GM18526 (cell line): ENCODE measurements around the gene MYO18B.

Experiments used
- POLR2A ChIP-seq: IDR thresholded peaks from 3 replicates; pipeline ENCODE4 v1.6.1; 2011; ENCODE audit not compliant: insufficient read length; ENCODE audit errors: extremely low read depth

Gene MYO18B

DNA sequence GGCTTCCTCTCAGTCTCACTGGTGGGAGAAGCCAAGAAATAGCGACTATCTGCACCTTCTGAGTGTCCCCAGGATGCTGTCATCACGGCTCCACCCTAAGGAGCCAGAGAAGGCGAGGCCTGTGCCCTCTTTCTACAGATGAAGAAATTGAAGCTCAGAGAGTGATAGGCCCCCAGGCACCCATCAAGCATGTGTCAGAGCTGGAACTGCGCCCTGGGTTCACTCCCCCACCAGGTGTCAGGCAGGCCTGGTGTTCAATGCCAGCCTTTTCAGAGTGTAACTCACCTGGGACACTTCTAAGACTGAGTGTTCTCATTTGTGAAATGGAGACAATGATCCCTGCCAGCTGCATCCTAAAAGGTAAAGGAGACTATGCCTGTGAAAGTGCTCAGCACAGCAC, 299.9 kb downstream of the MYO18B start:
- no peak for TF ChIP-seq POLR2A

GRCh38 chr22:26043031-26043430, 301.0 kb downstream of the MYO18B start:
- no peak for TF ChIP-seq POLR2A

DNA sequence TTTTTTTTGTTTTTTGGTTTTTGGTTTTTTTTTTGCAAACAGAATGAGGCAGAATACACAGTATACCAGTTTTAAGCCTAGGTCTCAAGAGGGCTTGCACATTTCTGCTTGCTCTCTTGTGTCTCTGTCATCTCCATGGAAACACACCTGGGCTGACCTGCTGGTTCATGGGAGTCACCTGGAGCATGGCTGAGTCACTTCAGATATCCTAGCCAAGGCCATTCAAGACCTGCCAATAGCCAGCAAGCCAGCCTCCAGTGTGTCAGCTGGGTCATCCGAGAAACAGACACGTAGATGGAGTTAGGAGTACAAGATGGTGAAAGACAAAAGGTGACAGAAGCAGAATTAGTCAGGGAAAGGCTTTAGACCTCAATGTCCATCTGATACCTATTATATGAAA, 303.1 kb downstream of the MYO18B start:
- no peak for TF ChIP-seq POLR2A

DNA sequence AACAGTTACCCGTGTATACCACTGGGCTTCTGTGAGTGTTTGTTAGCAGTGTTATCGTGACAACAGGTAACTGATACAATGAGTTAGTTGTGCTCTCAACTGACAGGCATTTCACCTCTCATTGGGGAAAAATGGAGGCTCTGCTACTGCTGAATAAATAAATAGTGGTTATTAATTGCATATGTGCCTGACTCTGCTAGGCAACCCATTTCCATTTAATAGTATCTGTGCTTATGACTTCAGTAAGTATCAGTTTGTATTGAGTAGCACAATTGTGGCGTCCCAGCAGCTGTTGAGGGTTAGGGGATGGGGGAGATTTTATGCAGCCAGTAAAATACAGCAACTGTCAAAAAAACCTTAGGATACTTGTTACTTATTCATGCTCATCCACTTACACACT, 303.9 kb downstream of the MYO18B start:
- no peak for TF ChIP-seq POLR2A

- no peak for TF ChIP-seq POLR2A
Observed at GRCh38 chr22:26047516-26047915, 305.5 kb downstream of the MYO18B start.

DNA sequence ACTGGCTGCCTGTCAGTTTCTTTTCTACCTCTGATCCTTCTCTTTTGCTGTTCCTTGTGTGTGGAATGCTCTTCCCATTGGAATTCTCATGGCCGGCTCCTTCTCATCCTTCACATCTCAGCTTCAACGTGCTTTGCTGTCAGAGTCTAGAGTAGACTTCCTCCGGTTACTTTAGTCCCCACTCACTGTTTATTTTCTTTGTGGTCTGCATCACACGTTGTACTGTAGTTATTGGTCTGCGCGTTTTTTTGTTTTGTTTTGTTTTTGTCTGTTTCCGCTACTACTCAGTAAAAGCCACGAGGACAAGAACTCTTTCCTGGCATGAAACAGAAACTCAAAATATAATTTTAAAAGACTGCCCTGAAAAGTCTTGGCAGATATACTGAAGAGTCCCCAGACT, 305.9 kb downstream of the MYO18B start:
- TF ChIP-seq POLR2A = no peak

DNA sequence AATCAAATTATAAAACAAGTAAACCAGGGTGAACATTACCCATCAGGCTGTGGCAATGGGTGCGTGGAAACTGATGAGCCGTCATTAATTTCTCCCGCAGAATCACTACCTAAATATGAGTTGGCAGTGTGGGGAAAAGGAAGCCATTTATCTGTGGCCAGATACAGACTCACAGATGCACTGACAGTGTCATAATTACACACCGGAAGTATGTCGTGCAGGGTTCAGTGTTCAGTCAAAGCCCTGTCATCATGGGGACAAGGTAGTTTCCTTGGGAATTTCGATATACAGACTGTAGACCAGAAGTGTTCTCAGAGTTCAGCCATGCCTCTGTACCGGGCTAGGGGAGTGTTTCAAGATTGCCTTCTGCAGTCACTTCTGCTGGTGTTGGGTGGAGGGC, 308.1 kb downstream of the MYO18B start:
- TF ChIP-seq POLR2A = no peak

GRCh38 chr22:26053737-26054316, 311.8 kb downstream of the MYO18B start:
- TF ChIP-seq POLR2A = no peak

DNA sequence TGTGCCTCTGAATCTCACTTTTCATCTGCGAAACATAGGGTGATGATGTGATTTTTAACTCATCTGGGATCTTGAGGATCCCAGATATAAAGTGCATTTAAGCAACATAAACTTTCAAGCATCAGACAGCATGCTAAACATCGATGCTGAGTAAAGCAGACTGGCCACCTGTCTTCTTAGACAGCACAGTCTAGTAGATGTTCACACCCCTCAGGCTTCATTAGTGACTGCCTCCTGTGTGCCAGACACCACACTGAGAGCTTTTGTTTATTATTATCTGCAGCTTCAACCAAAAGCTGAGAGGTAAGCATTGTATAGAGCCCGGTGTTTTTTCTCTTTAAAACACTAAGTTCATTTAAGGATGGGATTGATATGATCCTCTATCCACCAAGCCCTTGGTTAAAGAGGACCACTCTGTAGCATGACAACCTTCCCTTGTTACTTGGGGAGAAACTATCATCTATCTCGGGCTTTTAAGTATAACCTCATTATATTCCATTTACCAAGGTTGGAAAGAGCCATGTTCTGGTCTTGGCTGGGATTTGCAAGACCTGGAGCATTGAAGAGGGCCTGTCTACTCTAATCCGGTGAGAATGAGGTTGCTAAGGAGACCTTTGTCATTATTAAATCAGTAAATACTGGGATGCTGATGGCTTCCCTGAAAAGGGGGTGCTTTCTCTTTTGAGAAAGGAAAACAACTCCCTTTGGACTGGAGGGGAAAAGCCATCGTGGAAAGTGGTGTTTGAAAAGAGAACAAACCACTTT, 313.0 kb downstream of the MYO18B start:
- no peak for TF ChIP-seq POLR2A

DNA sequence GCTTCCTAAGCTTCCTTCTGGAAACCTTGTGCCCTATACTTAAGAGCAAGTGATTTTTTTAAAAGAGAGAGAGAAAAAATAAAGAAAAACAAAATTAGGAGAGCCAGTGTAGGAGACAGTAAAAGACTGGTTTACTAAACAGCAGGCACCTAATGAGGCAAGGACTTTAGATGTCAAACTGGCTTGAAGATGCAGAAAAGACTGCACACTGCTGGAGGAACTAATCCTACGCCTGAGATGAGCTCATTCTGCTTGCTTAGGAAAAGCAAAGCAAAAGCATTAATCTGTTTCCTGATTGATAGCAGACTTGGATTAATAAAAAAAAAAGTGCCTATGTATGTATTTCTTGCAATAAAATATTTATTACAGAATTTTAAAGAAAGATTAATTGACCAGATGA, 313.7 kb downstream of the MYO18B start:
- TF ChIP-seq POLR2A = no peak

DNA sequence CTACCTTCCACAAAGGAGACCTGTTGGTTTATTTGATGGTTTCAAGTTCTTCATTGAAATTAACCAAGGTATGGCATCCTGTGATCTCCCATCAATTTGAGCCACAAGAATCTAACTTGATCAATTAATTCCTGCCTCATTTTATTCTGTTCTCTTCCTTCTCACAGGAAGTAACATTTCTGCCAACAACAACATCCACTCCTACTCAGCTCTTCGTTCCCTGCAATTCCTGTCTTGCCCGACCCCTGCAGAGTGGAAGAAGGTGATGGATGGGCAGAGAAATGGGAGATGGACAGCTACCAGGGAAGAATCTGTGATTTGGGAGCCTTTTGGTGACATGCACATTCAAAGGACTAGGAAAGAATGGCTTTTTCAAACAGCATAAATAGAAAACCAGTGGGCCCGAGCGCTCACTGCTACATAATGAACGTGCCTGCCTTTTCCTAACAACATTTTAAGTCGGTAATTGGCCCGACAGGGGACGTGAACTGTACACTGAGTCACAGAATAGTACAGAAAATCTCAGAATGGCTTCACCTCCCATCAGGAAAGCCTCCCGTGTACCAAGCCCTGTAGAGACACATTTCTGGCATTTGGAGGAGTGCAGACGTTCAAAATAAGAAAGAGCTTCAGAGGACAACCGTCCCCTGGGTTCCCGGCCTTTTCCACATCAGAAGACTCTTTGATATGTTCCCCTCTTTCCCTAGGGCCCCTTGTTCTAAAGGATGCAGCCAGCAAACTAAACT, 314.6 kb downstream of the MYO18B start:
- no peak for TF ChIP-seq POLR2A

GRCh38 chr22:26057731-26058130, 315.7 kb downstream of the MYO18B start:
- no peak for TF ChIP-seq POLR2A

DNA sequence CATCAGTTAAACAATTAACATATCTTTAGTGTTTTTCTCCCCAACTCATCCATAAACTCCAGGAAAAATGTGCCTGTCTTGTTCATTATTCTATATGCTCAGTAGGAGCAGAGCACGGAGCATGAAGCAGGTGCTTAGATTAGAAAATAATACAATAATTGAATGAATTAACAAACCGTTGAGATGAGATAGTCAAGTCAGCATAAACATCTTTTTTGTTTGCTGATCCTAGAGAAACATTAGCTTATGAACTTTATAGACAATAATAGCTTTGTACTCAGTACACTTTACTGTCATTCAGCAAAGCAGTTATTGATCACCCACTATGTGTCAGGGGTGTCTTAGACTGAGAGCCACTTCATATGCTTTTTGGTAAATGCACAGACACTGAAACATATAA, 322.1 kb downstream of the MYO18B start:
- no peak for TF ChIP-seq POLR2A

DNA sequence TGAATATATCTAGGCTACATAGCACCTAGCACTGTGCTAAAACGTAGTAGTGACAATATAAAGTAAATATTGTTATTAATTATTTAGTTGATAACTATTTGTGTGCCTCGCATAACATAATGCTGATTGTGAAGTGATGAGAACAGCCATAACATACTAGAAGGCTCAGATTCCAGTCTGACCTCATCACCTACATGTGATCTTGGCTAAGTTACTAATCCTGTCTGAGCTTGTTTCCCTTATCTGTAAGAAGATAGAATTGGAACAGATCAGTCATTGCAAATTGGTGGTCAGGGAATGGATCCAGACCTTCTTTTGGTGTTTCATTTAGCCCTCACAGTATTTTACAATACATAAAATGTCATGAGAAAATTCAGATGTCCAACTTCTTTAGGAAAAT, 323.9 kb downstream of the MYO18B start:
- TF ChIP-seq POLR2A = no peak

DNA sequence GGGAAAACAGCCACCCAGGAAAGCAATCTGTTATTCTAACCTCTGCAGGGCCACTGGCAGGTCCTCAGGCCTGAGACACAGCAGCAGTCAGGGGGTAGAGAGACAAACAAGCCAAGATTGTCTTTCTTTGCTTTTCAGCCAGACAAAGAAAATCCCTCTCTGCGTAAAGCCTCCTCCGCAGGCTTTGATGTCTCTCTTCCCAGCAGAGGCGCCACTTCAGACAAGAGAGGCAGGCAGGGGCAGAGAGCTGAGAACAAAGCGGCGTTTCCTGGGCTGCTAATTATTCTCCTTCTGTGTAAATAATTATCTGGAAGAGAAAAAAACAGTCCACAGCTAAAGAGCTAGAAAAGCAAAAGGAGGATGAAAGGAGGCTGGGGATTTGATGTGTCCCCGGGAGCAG, 324.5 kb downstream of the MYO18B start:
- no peak for TF ChIP-seq POLR2A

DNA sequence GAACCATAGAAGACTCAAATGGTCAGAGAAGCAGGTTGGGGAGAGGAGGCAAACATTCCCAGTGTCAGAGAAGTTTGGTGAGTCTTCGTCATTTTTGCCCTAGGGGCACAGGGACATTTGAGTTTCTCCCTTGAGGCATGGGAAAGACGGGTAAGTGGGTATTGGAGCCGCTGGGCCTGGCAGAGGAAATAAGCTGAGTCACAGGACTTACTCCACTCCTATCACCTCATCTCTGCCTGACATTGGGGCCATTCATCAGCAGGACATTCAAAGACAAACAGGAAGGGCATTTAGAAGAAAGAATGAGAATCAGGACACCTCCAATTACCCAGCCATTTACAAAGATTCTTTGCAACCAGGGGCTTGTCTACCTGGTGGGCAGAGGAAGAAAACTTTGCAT, 326.6 kb downstream of the MYO18B start:
- no peak for TF ChIP-seq POLR2A
